Muscle layer of duodenum (tissue), 2 donors: ENCODE measurements around the gene PANX1.

ENCODE experiments used
- H3K27ac ChIP-seq: one replicate; pipeline ENCODE4 v1.7.0; 2013; ENCODE audit warnings: mild to moderate bottlenecking, low read length
- H3K27me3 ChIP-seq: one replicate; pipeline ENCODE4 v1.7.0; 2013; ENCODE audit warnings: low read depth, mild to moderate bottlenecking, control low read depth, low read length
- H3K36me3 ChIP-seq, 2 donors: one replicate each; pipeline ENCODE4 v1.7.0; 2013; ENCODE audit warnings: low read length in 2 of 2, control low read depth in 1 of 2, mild to moderate bottlenecking in 1 of 2; ENCODE audit not compliant: insufficient read depth in 2 of 2, control insufficient read depth in 1 of 2
- H3K4me1 ChIP-seq, 2 donors: one replicate each; pipeline ENCODE4 v1.7.0; 2013; ENCODE audit warnings: low read length in 2 of 2, mild to moderate bottlenecking in 2 of 2, control low read depth in 1 of 2, moderate library complexity in 1 of 2; ENCODE audit not compliant: insufficient read depth in 2 of 2, control insufficient read depth in 1 of 2
- H3K4me3 ChIP-seq, 2 donors: one replicate each; pipeline ENCODE4 v1.7.0; 2013; ENCODE audit warnings: low read length in 2 of 2, low read depth in 1 of 2, mild to moderate bottlenecking in 1 of 2
- H3K9me3 ChIP-seq, 2 donors: one replicate each; pipeline ENCODE4 v1.7.0; 2013; ENCODE audit warnings: low read length in 2 of 2, control low read depth in 1 of 2, mild to moderate bottlenecking in 1 of 2; ENCODE audit not compliant: control insufficient read depth in 1 of 2
- donor health status: healthy.

Gene PANX1

GRCh38 chr11:94186342-94187203 is 57.9 kb downstream of the PANX1 start:
- no peaks in the 10 kb centered on the region for H3K4me1 ChIP-seq
- H3K9me3 ChIP-seq: no peaks in the 10 kb centered on the region
- peaks cover 0 to 7% of the 10 kb centered on the region in 2 donors for H3K36me3 ChIP-seq
- no peaks in the 10 kb centered on the region for H3K27me3 ChIP-seq
- no peak overlapping the region for H3K27ac ChIP-seq
- no peak overlapping the region for H3K4me3 ChIP-seq

- Histone ChIP-seq H3K27ac (no peak overlapping the region), H3K36me3 (no peaks in the 10 kb centered on the region), H3K27me3 (no peaks in the 10 kb centered on the region), H3K9me3 (no peaks in the 10 kb centered on the region), H3K4me1 (no peaks in the 10 kb centered on the region), H3K4me3 (no peak overlapping the region)
Measured at GRCh38 chr11:94193288-94193687, 64.6 kb downstream of the PANX1 start.

GRCh38 chr11:94194712-94195111 is 66.1 kb downstream of the PANX1 start:
- Histone ChIP-seq H3K4me3 (no peak overlapping the region), H3K36me3 (no peaks in the 10 kb centered on the region), H3K27ac (no peak overlapping the region), H3K9me3 (no peaks in the 10 kb centered on the region), H3K4me1 (no peaks in the 10 kb centered on the region), H3K27me3 (no peaks in the 10 kb centered on the region)

GRCh38 chr11:94196363-94196762 is 67.7 kb downstream of the PANX1 start:
- Histone ChIP-seq H3K4me3 (no peak overlapping the region), H3K9me3 (no peaks in the 10 kb centered on the region), H3K27ac (no peak overlapping the region), H3K4me1 (no peaks in the 10 kb centered on the region), H3K27me3 (no peaks in the 10 kb centered on the region), H3K36me3 (no peaks in the 10 kb centered on the region)

- H3K27ac ChIP-seq: no peak overlapping the region
- no peaks in the 10 kb centered on the region for H3K9me3 ChIP-seq
- H3K36me3 ChIP-seq: no peaks in the 10 kb centered on the region
- H3K27me3 ChIP-seq: no peaks in the 10 kb centered on the region
- no peaks in the 10 kb centered on the region for H3K4me1 ChIP-seq
- no peak overlapping the region for H3K4me3 ChIP-seq
Measured at GRCh38 chr11:94198718-94199117, 70.1 kb downstream of the PANX1 start.

- Histone ChIP-seq H3K36me3 (no peaks in the 10 kb centered on the region), H3K27ac (no peak overlapping the region), H3K27me3 (no peaks in the 10 kb centered on the region), H3K4me1 (no peaks in the 10 kb centered on the region), H3K4me3 (no peak overlapping the region), H3K9me3 (no peaks in the 10 kb centered on the region)
Measured at GRCh38 chr11:94199136-94200130, 70.8 kb downstream of the PANX1 start.

- Histone ChIP-seq H3K4me3 (no peak overlapping the region), H3K27me3 (no peaks in the 10 kb centered on the region), H3K36me3 (no peaks in the 10 kb centered on the region), H3K9me3 (no peaks in the 10 kb centered on the region), H3K4me1 (no peaks in the 10 kb centered on the region), H3K27ac (no peak overlapping the region)
Measured at GRCh38 chr11:94201004-94201465, 72.4 kb downstream of the PANX1 start.

- no peaks in the 10 kb centered on the region for H3K36me3 ChIP-seq
- H3K9me3 ChIP-seq: peaks cover 0 to 4% of the 10 kb centered on the region in 2 donors
- H3K27ac ChIP-seq: no peak overlapping the region
- H3K27me3 ChIP-seq: no peaks in the 10 kb centered on the region
- no peak overlapping the region for H3K4me3 ChIP-seq
- no peaks in the 10 kb centered on the region for H3K4me1 ChIP-seq
Measured at GRCh38 chr11:94203070-94203469, 74.4 kb downstream of the PANX1 start.

GRCh38 chr11:94211261-94211830 is 82.7 kb downstream of the PANX1 start:
- H3K27me3 ChIP-seq: no peaks in the 10 kb centered on the region
- no peaks in the 10 kb centered on the region for H3K4me1 ChIP-seq
- peaks cover 0 to 10% of the 10 kb centered on the region in 2 donors for H3K9me3 ChIP-seq
- no peaks in the 10 kb centered on the region for H3K36me3 ChIP-seq
- no peak overlapping the region for H3K4me3 ChIP-seq
- no peak overlapping the region for H3K27ac ChIP-seq

GRCh38 chr11:94212898-94213297 is 84.3 kb downstream of the PANX1 start:
- no peaks in the 10 kb centered on the region for H3K27me3 ChIP-seq
- no peak overlapping the region for H3K4me3 ChIP-seq
- H3K4me1 ChIP-seq: no peaks in the 10 kb centered on the region
- no peaks in the 10 kb centered on the region for H3K36me3 ChIP-seq
- H3K9me3 ChIP-seq: peaks cover 0 to 7% of the 10 kb centered on the region in 2 donors
- H3K27ac ChIP-seq: no peak overlapping the region

GRCh38 chr11:94217705-94218104 is 89.1 kb downstream of the PANX1 start:
- H3K36me3 ChIP-seq: no peaks in the 10 kb centered on the region
- H3K27ac ChIP-seq: no peak overlapping the region
- H3K27me3 ChIP-seq: no peaks in the 10 kb centered on the region

More at GRCh38 chr11:94217705-94218104, 89.1 kb downstream of the PANX1 start:
- no peaks in the 10 kb centered on the region for H3K4me1 ChIP-seq
- no peak overlapping the region for H3K4me3 ChIP-seq
- peaks cover 5 to 17% of the 10 kb centered on the region in 2 donors for H3K9me3 ChIP-seq
